ENCODE results near the gene EPSTI1. TPM values are rescaled to one million over a fixed set of nuclear protein-coding genes. Genes with fewer than 3 reads are reported as not detected.

Gene EPSTI1
- polyA plus RNA-seq, 1 of the 3 experiments (the other 2 are of a cell fraction): 0.02 TPM

- Histone ChIP-seq H3K79me2 (ENCODE audit: insufficient read depth) (no peaks in the 10 kb centered on the region), H2AFZ (ENCODE audit: low read depth) (no peak overlapping the region), H3K27ac (ENCODE audit: low read depth in 2 of 2, low read length in 1 of 2) (no peak overlapping the region), H3K36me3 (replicated peaks in 1 of 2; ENCODE audit: control insufficient read depth in 1 of 2, insufficient read depth in 2 of 2, low read length in 1 of 2) (no peaks in the 10 kb centered on the region), H3F3A (replicated peaks; ENCODE audit: insufficient read depth) (no peaks in the 10 kb centered on the region), H3K27me3 (ENCODE audit: insufficient read depth) (no peaks in the 10 kb centered on the region), H3K9me3 (no peaks in the 10 kb centered on the region), H3K9me2 (no peaks in the 10 kb centered on the region), H3K4me1 (ENCODE audit: control insufficient read depth in 1 of 2, insufficient read depth in 2 of 2, low read depth in 1 of 2, low read length in 1 of 2) (peaks cover 0 to 10% of the 10 kb centered on the region in 2 experiments; a peak in 2 of 4 replicates), H3K9ac (no peak overlapping the region), H3K4me2 (no peak overlapping the region), H4K20me1 (ENCODE audit: insufficient read depth) (no peaks in the 10 kb centered on the region), H3K4me3 (ENCODE audit: low read depth in 2 of 2, low read length in 1 of 2) (no peak overlapping the region)
- WGBS (ENCODE audit: low lambda C conversion rate): 96% methylated on average over 8 of the region's 8 CpGs
- CTCF ChIA-PET: no interaction called here
- DNase-seq: no peak
- POLR2A ChIA-PET: no interaction called here
- TF ChIP-seq PBX3 (IDR thresholded peaks at IDR 0.05) (no peak), REST (IDR thresholded peaks at IDR 0.05; ENCODE audit: low read depth, low read length) (no peak), POLR2AphosphoS5 (IDR thresholded peaks at IDR 0.05; ENCODE audit: low read depth, low read length) (no peak), FOXJ3 (CRISPR knock-in tag; IDR thresholded peaks at IDR 0.05) (no peak)
Observed at GRCh38 chr13:42885325-42885724, 106.7 kb downstream of the EPSTI1 start.

GRCh38 chr13:42883771-42884467 lies 108.1 kb downstream of the EPSTI1 start:
- WGBS (ENCODE audit: low lambda C conversion rate): 60% methylated on average over 6 of the region's 6 CpGs
- ChIA-PET POLR2A (no interaction called here), CTCF (interaction anchor here (0.6 to 1.9 kb wide), 13 partner anchors 12 to 936 kb away, joined by 3 to 8 read pairs (median 3); partner anchors contain the start of gene DNAJC15)
- DNase-seq: peak; percentile 61
- Histone ChIP-seq H3K36me3 (replicated peaks in 1 of 2; ENCODE audit: control insufficient read depth in 1 of 2, insufficient read depth in 2 of 2, low read length in 1 of 2) (no peaks in the 10 kb centered on the region), H3K27ac (ENCODE audit: low read depth in 2 of 2, low read length in 1 of 2) (no peak overlapping the region), H3K4me2 (no peak overlapping the region), H3K27me3 (ENCODE audit: insufficient read depth) (no peaks in the 10 kb centered on the region), H3K9me3 (no peaks in the 10 kb centered on the region), H3K9ac (no peak overlapping the region), H4K20me1 (ENCODE audit: insufficient read depth) (no peaks in the 10 kb centered on the region), H3K4me1 (ENCODE audit: control insufficient read depth in 1 of 2, insufficient read depth in 2 of 2, low read depth in 1 of 2, low read length in 1 of 2) (peaks cover 0 to 10% of the 10 kb centered on the region in 2 experiments; a peak in 2 of 4 replicates), H2AFZ (ENCODE audit: low read depth) (peak overlapping the region; percentile 45; the same call in 1 of the 2 replicates), H3K9me2 (no peaks in the 10 kb centered on the region), H3K79me2 (ENCODE audit: insufficient read depth) (no peaks in the 10 kb centered on the region), H3K4me3 (ENCODE audit: low read depth in 2 of 2, low read length in 1 of 2) (no peak overlapping the region), H3F3A (replicated peaks; ENCODE audit: insufficient read depth) (no peaks in the 10 kb centered on the region)
- TF ChIP-seq RCOR1 (IDR thresholded peaks at IDR 0.05; ENCODE audit: low read length) (no peak), RAD21 (IDR thresholded peaks at IDR 0.05; ENCODE audit: low read length) (peak; percentile 80), MAX (IDR thresholded peaks at IDR 0.05; ENCODE audit: low read depth) (no peak), MEF2A (IDR thresholded peaks at IDR 0.05; ENCODE audit: borderline replicate concordance, low read depth) (no peak), SMC3 (IDR thresholded peaks at IDR 0.05; ENCODE audit: low read depth, low read length) (peak; percentile 50; the same call in 1 of the 2 replicates), MXI1 (IDR thresholded peaks at IDR 0.05; ENCODE audit: low read depth, low read length) (no peak; the same call in 1 of the 2 replicates), RFX5 (IDR thresholded peaks at IDR 0.05; ENCODE audit: low read length) (no peak), CTCF (IDR thresholded peaks at IDR 0.05) (0 out of 2 replicates have a peak, but pooled peaks have one; percentile 18)
